Left ventricle myocardium inferior (tissue), 1 donor: ENCODE results near the gene RPS6KA2. TPM values are rescaled to one million over a fixed set of nuclear protein-coding genes. Genes with fewer than 3 reads are reported as not detected.

Source experiments
- DNase-seq: peaks from one replicate; pipeline ENCODE4 v3.0.0-alpha.2; 2020
- H3K27ac ChIP-seq: fragments of 200-600 bp; replicated peaks from 2 replicates; pipeline ENCODE4 v1.8.0; 2021
- H3K27me3 ChIP-seq: fragments of 200-600 bp; 2 replicates; pipeline ENCODE4 v1.8.0; 2021; ENCODE audit warnings: low read depth
- H3K36me3 ChIP-seq: fragments of 200-600 bp; 2 replicates; pipeline ENCODE4 v1.8.0; 2021
- H3K4me1 ChIP-seq: fragments of 200-600 bp; 2 replicates; pipeline ENCODE4 v1.8.0; 2021
- H3K4me3 ChIP-seq: fragments of 200-600 bp; 2 replicates; pipeline ENCODE4 v1.8.0; 2021; ENCODE audit warnings: mild to moderate bottlenecking, moderate library complexity
- H3K9me3 ChIP-seq: fragments of 200-600 bp; replicated peaks from 2 replicates; pipeline ENCODE4 v1.8.0; 2021
- CTCF ChIP-seq: fragments of 200-600 bp; IDR thresholded peaks from 2 replicates; pipeline ENCODE4 v1.8.0; 2021; ENCODE audit warnings: antibody characterized with exemption, mild to moderate bottlenecking, borderline replicate concordance
- intact Hi-C: fragments of 100-400 bp; cut with micrococcal nuclease; formaldehyde crosslinking; loops from one replicate; pipeline ENCODE4 v1.11.0; 2022
- total RNA-seq: library from RNA; stranded (reverse); fragmentation: NEBNext Ultra II Directional; extraction: Animal tissue kit (Norgen Biotek cat#: 25700); gene quantifications from one replicate; pipeline ENCODE4 v1.2.1, GENCODE V29; 2021
- donor health status: DM: no; HTN: yes; CAD: no; lungs with severe emphysema.

The RPS6KA2 gene
- total RNA-seq, 1 donor from 2014 or later: 77.2 TPM

- Histone ChIP-seq H3K4me1 (peaks cover 63% of the 10 kb centered on the region), H3K27ac (peak overlapping the region; percentile 90), H3K9me3 (peaks cover 14% of the 10 kb centered on the region), H3K36me3 (no peaks in the 10 kb centered on the region), H3K27me3 (no peaks in the 10 kb centered on the region), H3K4me3 (peak overlapping the region; percentile 38)
- intact Hi-C loops: no loop called here
- DNase-seq: no peak
- no peak for TF ChIP-seq CTCF
Observed at GRCh38 chr6:166556336-166556735, 70.7 kb downstream of the RPS6KA2 start.

GRCh38 chr6:166555086-166555485 lies 72.0 kb downstream of the RPS6KA2 start:
- H3K27ac ChIP-seq: peak overlapping the region; percentile 90
- no peak overlapping the region for H3K4me3 ChIP-seq
- no peaks in the 10 kb centered on the region for H3K27me3 ChIP-seq
- peaks cover 60% of the 10 kb centered on the region for H3K4me1 ChIP-seq
- TF ChIP-seq CTCF: no peak
- no peak for DNase-seq
- intact Hi-C loops: no loop called here
- H3K9me3 ChIP-seq: peaks cover 11% of the 10 kb centered on the region
- H3K36me3 ChIP-seq: no peaks in the 10 kb centered on the region

- Histone ChIP-seq H3K27me3 (no peaks in the 10 kb centered on the region), H3K36me3 (no peaks in the 10 kb centered on the region), H3K9me3 (peaks cover 3% of the 10 kb centered on the region), H3K27ac (peak overlapping the region; percentile 90), H3K4me1 (peaks cover 60% of the 10 kb centered on the region), H3K4me3 (peak overlapping the region; percentile 22)
- TF ChIP-seq CTCF: no peak
- peak; percentile 45 for DNase-seq
- intact Hi-C loops: no loop called here
Observed at GRCh38 chr6:166554316-166554715, 72.7 kb downstream of the RPS6KA2 start.

- no peaks in the 10 kb centered on the region for H3K9me3 ChIP-seq
- H3K27ac ChIP-seq: peak overlapping the region; percentile 90
- no peaks in the 10 kb centered on the region for H3K36me3 ChIP-seq
- DNase-seq: peak; percentile 50
- H3K4me1 ChIP-seq: peaks cover 60% of the 10 kb centered on the region
- peak overlapping the region; percentile 22 for H3K4me3 ChIP-seq
- no peaks in the 10 kb centered on the region for H3K27me3 ChIP-seq
- TF ChIP-seq CTCF: no peak
- intact Hi-C loops: no loop called here
Observed at GRCh38 chr6:166553563-166554271, 73.3 kb downstream of the RPS6KA2 start.

GRCh38 chr6:166552600-166552999 lies 74.5 kb downstream of the RPS6KA2 start:
- Histone ChIP-seq H3K4me1 (peaks cover 57% of the 10 kb centered on the region), H3K4me3 (no peak overlapping the region), H3K9me3 (no peaks in the 10 kb centered on the region), H3K27me3 (no peaks in the 10 kb centered on the region), H3K27ac (peak overlapping the region; percentile 90), H3K36me3 (no peaks in the 10 kb centered on the region)
- TF ChIP-seq CTCF: no peak
- no peak for DNase-seq
- intact Hi-C loops: no loop called here
